Peyer's patch (tissue), 4 donors: ENCODE results near the gene H2AZ2.

ENCODE experiments used
- CTCF ChIP-seq, 6 experiments: fragments of 450-650 bp in 4 of 6; fragments of 200-600 bp in 2 of 6; sonication (generic) in 1 of 6; IDR thresholded peaks; one replicate each; pipeline ENCODE4 v1.5.1; 2017 to 2019; ENCODE audit warnings: antibody characterized with exemption in 6 of 6, mild to moderate bottlenecking in 3 of 6, moderate library complexity in 1 of 6
- POLR2A ChIP-seq, 2 donors: fragments of 450-650 bp; IDR thresholded peaks; one replicate each; pipeline ENCODE4 v1.5.1; 2017; ENCODE audit warnings: antibody characterized with exemption in 2 of 2, mild to moderate bottlenecking in 2 of 2, moderate library complexity in 2 of 2

GRCh38 chr7:44849885-44850544 lies 2.1 kb upstream of the H2AZ2 start:
- TF ChIP-seq CTCF (IDR thresholded peaks at IDR 0.05) (no peak), POLR2A (IDR thresholded peaks at IDR 0.05) (no peak)
